Stomach smooth muscle (tissue), 2 donors: ENCODE data around the gene EML1.

ENCODE experiments used
- H3K27ac ChIP-seq: one replicate; pipeline ENCODE4 v1.7.0; 2013; ENCODE audit warnings: mild to moderate bottlenecking, low read length, inconsistent platforms
- H3K27me3 ChIP-seq, 2 donors: one replicate each; pipeline ENCODE4 v1.7.0; 2013; ENCODE audit warnings: low read length in 2 of 2; ENCODE audit not compliant: insufficient read depth in 2 of 2, control insufficient read depth in 1 of 2
- H3K36me3 ChIP-seq, 2 donors: one replicate each; pipeline ENCODE4 v1.7.0; 2013; ENCODE audit warnings: low read length in 2 of 2; ENCODE audit not compliant: control insufficient read depth in 2 of 2, insufficient read depth in 2 of 2
- H3K4me1 ChIP-seq: one replicate; pipeline ENCODE4 v1.7.0; 2013; ENCODE audit warnings: low read length; ENCODE audit not compliant: control insufficient read depth, insufficient read depth
- H3K4me3 ChIP-seq, 2 donors: one replicate each; pipeline ENCODE4 v1.7.0; 2013; ENCODE audit warnings: low read length in 2 of 2
- H3K9ac ChIP-seq, 2 donors: one replicate each; pipeline ENCODE4 v1.7.0; 2013; ENCODE audit warnings: low read length in 2 of 2, mild to moderate bottlenecking in 1 of 2
- H3K9me3 ChIP-seq, 2 donors: one replicate each; pipeline ENCODE4 v1.7.0; 2013; ENCODE audit warnings: low read length in 2 of 2; ENCODE audit not compliant: control insufficient read depth in 2 of 2
- donor health status: healthy.
- donor health status: Pancreatic carcinoma.

Gene EML1

DNA sequence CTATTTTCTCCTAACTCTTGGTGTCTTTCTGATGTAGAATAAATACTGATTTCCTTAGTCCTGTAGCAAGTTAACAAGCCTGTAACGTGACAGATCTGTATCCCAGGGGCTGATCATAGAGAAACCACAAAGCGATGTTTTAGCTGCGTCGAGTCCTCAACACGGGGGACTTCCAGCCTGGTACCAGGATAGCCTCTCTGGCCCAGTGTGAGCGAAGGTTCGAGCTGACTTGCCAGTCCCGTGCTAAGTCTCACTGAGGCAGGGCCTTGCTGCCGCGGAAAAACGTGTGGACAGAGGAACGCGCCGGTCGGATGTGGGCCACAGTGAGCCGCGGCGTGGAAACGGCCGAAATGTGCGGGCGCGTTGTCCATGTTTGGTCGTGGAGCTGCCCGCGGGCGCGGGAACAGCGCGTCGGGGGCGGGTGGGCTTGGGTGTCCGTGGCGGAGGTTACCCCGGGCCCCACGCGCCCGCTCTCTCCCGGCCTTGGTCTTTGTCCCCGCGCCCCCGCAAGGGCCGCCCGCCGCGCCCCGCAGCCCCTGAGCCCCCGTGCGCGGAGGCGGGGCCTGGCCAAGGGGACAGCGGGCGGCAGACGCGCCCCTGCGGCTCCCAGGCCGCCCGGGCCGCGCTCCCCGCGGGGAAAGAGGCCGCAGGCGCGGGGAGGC is 531 bp upstream of the EML1 start:
- Histone ChIP-seq H3K4me3 (peak overlapping the region; percentile 70 to 74), H3K27ac (peak overlapping the region; percentile 93), H3K27me3 (no peaks in the 10 kb centered on the region), H3K9ac (peak overlapping the region; percentile 79 to 80), H3K36me3 (peaks cover 0 to 2% of the 10 kb centered on the region in 2 donors), H3K4me1 (peaks cover 49% of the 10 kb centered on the region), H3K9me3 (no peaks in the 10 kb centered on the region)

DNA sequence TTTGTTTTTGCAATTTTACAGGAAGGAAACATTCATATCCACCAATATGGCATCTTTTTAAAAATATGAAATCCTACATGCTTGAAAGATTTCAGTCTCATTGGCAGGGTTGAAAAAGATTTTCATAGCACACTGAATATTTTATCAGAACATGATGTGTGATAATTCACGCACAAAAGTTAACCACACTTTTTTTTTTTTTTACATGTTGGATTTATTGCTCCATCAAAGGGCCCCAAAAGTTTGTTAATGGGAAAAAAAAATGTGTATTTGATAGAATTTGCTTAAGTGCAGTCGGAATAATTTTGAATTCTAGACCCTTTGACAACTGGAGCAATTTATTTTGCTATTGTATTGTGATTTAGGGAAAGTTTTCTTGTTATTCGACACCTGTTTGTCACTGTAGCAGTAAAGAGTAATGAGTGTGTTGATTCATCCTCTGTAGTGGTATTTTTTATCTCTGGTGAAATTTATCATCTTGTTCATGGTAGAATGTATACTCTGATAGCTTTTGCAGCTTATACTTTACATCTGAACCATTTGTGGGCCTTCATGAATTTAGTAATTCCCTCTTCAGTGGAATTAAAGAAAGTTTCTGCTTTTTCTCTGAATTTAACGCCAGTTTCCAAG is 1.1 kb downstream of the EML1 start:
- H3K36me3 ChIP-seq, result peaks cover 0 to 2% of the 10 kb centered on the region in 2 donors
- H3K9me3 ChIP-seq, result no peaks in the 10 kb centered on the region
- H3K4me1 ChIP-seq, result peaks cover 35% of the 10 kb centered on the region
- H3K4me3 ChIP-seq, result peak overlapping the region; percentile 71 to 75
- H3K27me3 ChIP-seq, result no peaks in the 10 kb centered on the region
- peak overlapping the region; percentile 31 for H3K27ac ChIP-seq
- H3K9ac ChIP-seq, result peak overlapping the region; percentile 56 to 68

DNA sequence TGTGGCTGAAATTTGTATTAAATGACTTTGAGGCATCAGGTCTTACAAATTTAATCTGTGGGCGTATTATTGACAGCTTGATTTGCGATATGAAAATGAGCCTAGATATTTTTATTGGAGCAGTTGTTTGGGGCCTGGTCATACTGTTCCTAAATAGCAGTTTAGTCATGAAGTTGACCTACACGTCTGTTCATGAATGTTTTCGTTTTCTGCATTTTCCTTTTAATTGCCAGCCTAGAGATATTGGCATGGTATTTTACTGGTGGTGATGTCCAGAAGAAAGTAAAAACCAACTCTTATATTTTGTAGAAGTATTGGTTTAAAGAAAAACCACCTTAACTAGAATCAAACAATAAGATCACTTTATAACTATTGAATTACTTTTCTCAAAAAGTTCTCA is 1.8 kb downstream of the EML1 start:
- H3K27ac ChIP-seq, result no peak overlapping the region
- no peaks in the 10 kb centered on the region for H3K27me3 ChIP-seq
- peak overlapping the region in 1 of 2 donors; percentile 75 for H3K4me3 ChIP-seq

DNA sequence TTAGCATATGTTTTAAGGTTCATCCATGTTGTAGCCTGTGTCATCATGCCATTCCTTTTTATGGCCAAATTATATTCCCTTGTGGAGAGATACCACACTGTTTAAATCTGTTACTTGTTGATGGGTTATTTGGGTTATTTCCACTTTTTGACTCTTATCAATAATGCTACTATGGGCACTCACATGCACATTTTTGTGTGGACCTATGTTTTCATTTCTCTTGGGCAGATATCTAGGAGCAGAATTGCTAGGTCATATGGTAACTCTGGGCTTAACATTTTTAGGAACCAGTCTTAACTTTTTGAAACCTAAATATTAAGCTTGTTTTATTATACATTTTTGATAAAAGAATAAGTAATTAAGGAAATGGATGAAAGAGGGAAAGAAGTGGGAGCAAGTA is 4.0 kb downstream of the EML1 start:
- Histone ChIP-seq H3K9ac (no peak overlapping the region), H3K27ac (no peak overlapping the region), H3K4me1 (peaks cover 33% of the 10 kb centered on the region), H3K27me3 (no peaks in the 10 kb centered on the region), H3K4me3 (no peak overlapping the region), H3K36me3 (peaks cover 0 to 4% of the 10 kb centered on the region in 2 donors), H3K9me3 (no peaks in the 10 kb centered on the region)

More for the DNA sequence above, 1.8 kb downstream of the EML1 start:
- peak overlapping the region in 1 of 2 donors; percentile 56 for H3K9ac ChIP-seq
- no peaks in the 10 kb centered on the region for H3K9me3 ChIP-seq
- peaks cover 34% of the 10 kb centered on the region for H3K4me1 ChIP-seq
- peaks cover 0 to 2% of the 10 kb centered on the region in 2 donors for H3K36me3 ChIP-seq

DNA sequence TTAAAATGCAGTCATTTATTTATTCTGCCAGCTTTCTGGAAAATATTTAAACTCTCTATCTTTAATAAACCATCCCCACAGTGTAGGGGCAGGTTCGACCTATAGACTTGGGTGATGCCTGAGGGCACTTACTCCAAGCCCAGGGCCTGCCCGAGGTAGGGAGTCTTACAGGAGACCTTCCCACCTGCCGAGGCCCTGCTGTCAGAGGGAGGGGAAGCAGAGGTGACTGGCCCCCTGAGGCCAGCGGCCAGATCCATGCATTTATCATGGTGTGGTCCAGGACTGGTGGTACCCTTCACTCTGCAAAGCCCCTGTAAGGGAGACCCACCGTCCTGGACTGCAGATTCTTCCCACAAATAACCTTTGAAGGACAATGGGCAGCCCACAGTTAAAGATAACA is 7.6 kb downstream of the EML1 start:
- no peak overlapping the region for H3K4me3 ChIP-seq
- no peaks in the 10 kb centered on the region for H3K27me3 ChIP-seq
- H3K4me1 ChIP-seq, result peaks cover 46% of the 10 kb centered on the region
- peaks cover 0 to 4% of the 10 kb centered on the region in 2 donors for H3K36me3 ChIP-seq
- no peak overlapping the region for H3K27ac ChIP-seq
- no peak overlapping the region for H3K9ac ChIP-seq
- H3K9me3 ChIP-seq, result no peaks in the 10 kb centered on the region

DNA sequence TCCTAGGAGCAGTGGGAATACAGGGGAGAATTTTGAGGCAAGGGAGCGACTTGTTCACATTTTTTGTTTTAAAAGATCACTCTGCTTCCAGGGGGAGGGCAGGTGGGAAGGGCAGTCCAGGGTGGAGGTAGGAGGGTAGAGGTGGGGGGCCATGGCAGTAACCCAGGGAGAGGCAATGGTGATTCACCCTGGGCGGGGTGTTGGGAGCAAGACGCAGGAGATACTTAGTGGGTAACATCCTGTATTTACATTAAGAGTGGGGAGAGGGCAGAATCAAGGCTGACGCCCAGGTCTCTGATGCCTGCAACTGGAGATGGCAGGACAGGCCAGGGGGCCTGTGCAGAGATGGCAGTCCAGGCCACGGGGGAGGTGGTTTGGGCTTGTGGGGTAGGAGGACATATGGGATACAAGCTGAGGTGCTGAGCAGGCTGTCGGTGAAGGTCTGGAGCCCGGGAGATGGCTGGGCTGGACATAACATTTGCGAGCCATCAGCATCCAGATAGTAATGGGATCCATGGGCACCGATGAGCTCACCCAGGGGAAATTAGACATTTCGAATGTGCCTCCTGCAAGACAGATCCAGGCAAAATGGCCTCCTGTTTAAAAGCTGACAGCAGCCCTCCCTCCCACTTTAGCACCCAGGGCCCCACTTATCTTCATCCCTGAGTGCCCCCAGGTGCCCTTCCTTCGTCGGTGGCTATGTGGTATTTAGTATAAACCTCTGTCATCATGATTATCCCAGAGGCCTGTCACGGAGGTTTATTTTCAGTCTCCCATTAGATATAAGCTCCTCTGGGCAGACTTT is 9.3 kb downstream of the EML1 start:
- peaks cover 0 to 6% of the 10 kb centered on the region in 2 donors for H3K36me3 ChIP-seq
- no peak overlapping the region for H3K4me3 ChIP-seq
- no peak overlapping the region for H3K27ac ChIP-seq
- H3K9ac ChIP-seq, result no peak overlapping the region
- H3K4me1 ChIP-seq, result peaks cover 42% of the 10 kb centered on the region
- H3K27me3 ChIP-seq, result no peaks in the 10 kb centered on the region
- no peaks in the 10 kb centered on the region for H3K9me3 ChIP-seq

DNA sequence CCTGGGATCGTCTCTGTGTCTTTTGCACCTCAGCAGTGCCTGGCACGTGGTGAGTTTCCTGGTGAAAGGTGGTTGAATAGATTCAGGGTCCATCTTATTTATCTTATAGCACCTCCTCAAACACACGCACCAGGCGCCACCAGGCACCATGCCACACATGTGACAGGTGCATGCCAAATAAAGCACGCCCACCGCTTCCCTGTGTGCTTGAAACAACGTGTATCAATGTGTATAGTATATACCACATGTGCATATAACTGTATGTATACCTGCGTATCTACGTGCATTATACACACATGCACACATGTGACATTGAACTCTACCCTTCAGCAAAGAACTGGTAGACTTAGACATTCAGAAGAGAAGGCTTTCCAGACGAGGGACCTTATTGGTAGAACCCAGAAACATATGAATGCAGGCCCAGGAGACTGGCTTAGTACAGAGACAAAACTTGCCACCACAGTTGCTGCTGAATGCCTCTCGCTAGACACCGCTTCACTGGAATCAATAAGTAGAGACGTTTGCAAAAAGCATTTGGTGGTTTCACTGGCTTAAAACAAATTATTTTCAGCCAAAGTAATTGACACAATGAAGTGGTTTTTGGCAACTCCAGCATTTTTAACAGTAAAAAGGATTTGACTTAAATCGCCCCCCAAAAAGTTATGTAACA is 10.0 kb downstream of the EML1 start:
- no peak overlapping the region for H3K27ac ChIP-seq
- no peaks in the 10 kb centered on the region for H3K27me3 ChIP-seq
- H3K4me3 ChIP-seq, result no peak overlapping the region
- H3K36me3 ChIP-seq, result peaks cover 0 to 4% of the 10 kb centered on the region in 2 donors
- H3K9ac ChIP-seq, result no peak overlapping the region
- H3K4me1 ChIP-seq, result peaks cover 50% of the 10 kb centered on the region
- no peaks in the 10 kb centered on the region for H3K9me3 ChIP-seq

DNA sequence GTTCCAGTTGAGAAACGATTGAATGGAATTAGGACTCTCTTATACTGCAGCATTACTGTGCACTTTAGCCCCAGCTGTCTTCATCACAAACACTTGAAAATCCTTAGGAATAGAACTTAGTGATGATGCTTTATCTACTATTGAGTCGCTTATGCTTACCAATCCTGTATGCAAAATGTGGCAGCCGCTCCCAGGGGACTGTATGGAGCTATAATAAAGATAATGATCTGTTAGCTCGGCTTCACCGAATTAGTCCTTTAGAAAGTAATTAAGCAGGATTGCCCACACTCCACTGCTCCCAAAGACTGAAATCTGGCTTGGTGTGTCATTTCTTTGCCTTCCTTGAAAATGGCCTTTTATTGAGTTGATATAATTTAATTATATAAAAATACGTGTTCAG is 10.6 kb downstream of the EML1 start:
- Histone ChIP-seq H3K4me1 (peaks cover 54% of the 10 kb centered on the region), H3K27ac (no peak overlapping the region), H3K9ac (no peak overlapping the region), H3K4me3 (no peak overlapping the region), H3K36me3 (peaks cover 0 to 4% of the 10 kb centered on the region in 2 donors), H3K27me3 (no peaks in the 10 kb centered on the region), H3K9me3 (no peaks in the 10 kb centered on the region)

DNA sequence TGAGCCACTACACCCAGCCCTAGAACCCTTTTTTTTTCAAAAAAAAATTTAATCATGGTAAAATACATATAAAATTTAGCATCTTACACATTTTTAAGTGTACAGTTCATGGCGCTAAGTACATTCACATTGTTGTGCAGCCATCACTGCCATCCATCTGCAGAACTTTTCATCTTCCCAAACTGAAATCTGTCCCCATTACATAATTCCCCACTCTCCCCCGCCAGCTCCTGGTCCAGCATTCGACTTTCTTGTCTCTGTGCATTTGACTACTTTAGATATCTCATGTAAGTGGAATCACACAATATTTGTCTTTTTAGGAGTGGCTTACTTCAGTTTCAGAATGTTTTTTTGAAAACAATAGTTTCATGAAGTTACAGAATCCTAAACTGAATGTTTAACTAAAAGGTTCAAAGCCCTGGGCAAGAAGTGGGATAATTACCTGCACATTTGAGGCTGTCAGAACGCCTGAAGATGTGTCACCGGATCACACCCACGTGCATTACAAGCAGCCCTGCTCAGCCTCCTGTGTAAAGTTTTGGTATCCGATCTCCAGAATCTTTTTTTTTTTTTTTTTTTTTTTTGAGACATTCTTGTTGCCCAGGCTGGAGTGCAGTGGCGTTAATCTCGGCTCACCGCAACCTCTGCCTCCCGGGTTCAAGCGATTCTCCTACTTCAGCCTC is 12.7 kb downstream of the EML1 start:
- Histone ChIP-seq H3K9me3 (no peaks in the 10 kb centered on the region), H3K9ac (no peak overlapping the region), H3K36me3 (peaks cover 0 to 4% of the 10 kb centered on the region in 2 donors), H3K4me1 (peaks cover 66% of the 10 kb centered on the region), H3K27ac (no peak overlapping the region), H3K4me3 (no peak overlapping the region), H3K27me3 (no peaks in the 10 kb centered on the region)

DNA sequence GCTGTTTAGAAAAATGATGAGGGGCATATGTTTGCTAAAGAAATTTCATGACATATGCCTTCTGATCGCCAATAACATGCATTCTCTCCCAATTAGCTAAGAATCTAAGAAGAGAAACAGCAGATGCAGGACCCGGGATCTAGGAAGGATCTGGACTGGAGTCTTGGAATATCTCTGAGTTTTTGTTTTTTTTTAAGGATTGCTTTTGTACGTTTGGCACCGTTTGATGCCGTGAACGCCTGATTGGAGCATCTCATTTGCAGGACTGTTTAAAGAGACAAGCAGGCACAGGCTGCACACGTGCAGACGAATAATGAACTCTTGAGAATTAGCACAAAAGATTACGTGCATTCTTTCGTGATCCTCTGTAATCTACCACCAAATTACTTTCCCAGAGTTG is 13.6 kb downstream of the EML1 start:
- Histone ChIP-seq H3K4me1 (peaks cover 64% of the 10 kb centered on the region), H3K9ac (no peak overlapping the region), H3K27me3 (no peaks in the 10 kb centered on the region), H3K27ac (peak overlapping the region; percentile 37), H3K36me3 (peaks cover 0 to 2% of the 10 kb centered on the region in 2 donors), H3K9me3 (no peaks in the 10 kb centered on the region), H3K4me3 (peak overlapping the region; percentile 7 to 29)
